PFSK-1 (cell line): ENCODE results near the gene TBC1D21.
A peak's percentile ranks its signal among the peaks of the same experiment; 100 is the strongest.

Experiments used
- FOXP2 ChIP-seq: optimal IDR thresholded peaks from 2 replicates; pipeline ENCODE3; 2011; ENCODE audit warnings: borderline replicate concordance, control low read depth, inconsistent platforms; ENCODE audit not compliant: insufficient read depth; ENCODE audit errors: extremely low read length, extremely low read depth
- POLR2AphosphoS5 ChIP-seq: IDR thresholded peaks from 2 replicates; pipeline ENCODE4 v1.6.1; 2012; ENCODE audit warnings: low read depth, mild to moderate bottlenecking, control low read depth, low read length, moderate library complexity
- SIN3A ChIP-seq: IDR thresholded peaks from 2 replicates; pipeline ENCODE4 v1.6.1; 2012; ENCODE audit warnings: mild to moderate bottlenecking, low read length, moderate library complexity, borderline replicate concordance; ENCODE audit not compliant: insufficient read depth
- TAF1 ChIP-seq: IDR thresholded peaks from 2 replicates; pipeline ENCODE4 v1.6.1; 2012; ENCODE audit warnings: low read length, control low read depth, borderline replicate concordance; ENCODE audit not compliant: insufficient read depth
- TF ChIP-seq, protein P1 (sequence below), 2 experiments: IDR thresholded peaks; 2 replicates each; pipeline versions ENCODE4 v1.6.1 to v1.8.0; 2011 to 2012; ENCODE audit warnings: low read depth in 2 of 2, low read length in 2 of 2, control low read depth in 1 of 2, inconsistent platforms in 1 of 2, mild to moderate bottlenecking in 1 of 2, moderate library complexity in 1 of 2; ENCODE audit not compliant: insufficient read depth in 1 of 2

The TBC1D21 gene

DNA sequence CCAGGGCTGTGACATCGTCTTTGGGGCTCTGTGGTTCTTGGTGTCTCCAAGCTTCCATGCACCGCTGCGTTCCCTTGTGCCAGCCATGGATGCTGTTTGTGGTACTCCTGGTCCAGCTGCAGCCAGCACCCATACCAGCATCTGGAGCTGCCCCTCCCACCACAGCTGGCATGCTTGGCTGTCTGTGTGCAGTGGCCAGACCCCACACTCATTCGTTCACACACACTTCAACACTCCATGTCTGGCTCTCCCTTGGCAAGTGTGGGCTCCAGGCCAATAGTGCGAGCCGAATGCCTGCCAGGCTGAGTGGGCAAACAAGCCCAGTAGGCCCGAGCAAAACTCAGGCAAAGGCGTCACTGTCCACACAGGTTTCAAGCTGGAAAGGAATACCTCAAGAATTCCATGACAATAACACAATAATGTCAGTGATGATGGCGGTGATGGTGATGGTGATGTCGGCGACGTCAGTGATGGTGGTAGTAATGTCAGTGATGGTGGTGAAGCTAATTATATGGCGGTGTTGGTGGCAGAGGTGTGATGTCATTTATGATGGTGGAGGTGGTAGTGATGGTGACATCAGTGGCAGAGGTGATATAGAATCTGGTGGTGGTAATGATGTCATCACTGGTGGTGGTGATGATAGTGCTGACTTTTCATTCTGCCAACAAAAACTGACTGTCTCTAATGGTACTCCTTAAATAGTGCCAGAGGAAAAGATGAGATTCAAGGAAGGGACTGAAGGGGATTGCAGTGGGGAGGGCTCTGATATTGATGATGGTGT is 19.3 kb downstream of the TBC1D21 start:
- TF ChIP-seq POLR2AphosphoS5 (no peak), SIN3A (no peak)
- TF ChIP-seq, protein P1, sequence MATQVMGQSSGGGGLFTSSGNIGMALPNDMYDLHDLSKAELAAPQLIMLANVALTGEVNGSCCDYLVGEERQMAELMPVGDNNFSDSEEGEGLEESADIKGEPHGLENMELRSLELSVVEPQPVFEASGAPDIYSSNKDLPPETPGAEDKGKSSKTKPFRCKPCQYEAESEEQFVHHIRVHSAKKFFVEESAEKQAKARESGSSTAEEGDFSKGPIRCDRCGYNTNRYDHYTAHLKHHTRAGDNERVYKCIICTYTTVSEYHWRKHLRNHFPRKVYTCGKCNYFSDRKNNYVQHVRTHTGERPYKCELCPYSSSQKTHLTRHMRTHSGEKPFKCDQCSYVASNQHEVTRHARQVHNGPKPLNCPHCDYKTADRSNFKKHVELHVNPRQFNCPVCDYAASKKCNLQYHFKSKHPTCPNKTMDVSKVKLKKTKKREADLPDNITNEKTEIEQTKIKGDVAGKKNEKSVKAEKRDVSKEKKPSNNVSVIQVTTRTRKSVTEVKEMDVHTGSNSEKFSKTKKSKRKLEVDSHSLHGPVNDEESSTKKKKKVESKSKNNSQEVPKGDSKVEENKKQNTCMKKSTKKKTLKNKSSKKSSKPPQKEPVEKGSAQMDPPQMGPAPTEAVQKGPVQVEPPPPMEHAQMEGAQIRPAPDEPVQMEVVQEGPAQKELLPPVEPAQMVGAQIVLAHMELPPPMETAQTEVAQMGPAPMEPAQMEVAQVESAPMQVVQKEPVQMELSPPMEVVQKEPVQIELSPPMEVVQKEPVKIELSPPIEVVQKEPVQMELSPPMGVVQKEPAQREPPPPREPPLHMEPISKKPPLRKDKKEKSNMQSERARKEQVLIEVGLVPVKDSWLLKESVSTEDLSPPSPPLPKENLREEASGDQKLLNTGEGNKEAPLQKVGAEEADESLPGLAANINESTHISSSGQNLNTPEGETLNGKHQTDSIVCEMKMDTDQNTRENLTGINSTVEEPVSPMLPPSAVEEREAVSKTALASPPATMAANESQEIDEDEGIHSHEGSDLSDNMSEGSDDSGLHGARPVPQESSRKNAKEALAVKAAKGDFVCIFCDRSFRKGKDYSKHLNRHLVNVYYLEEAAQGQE (IDR thresholded peaks at IDR 0.05; ENCODE audit: insufficient read depth in 1 of 2, low read depth in 2 of 2, low read length in 2 of 2), result no peak

DNA sequence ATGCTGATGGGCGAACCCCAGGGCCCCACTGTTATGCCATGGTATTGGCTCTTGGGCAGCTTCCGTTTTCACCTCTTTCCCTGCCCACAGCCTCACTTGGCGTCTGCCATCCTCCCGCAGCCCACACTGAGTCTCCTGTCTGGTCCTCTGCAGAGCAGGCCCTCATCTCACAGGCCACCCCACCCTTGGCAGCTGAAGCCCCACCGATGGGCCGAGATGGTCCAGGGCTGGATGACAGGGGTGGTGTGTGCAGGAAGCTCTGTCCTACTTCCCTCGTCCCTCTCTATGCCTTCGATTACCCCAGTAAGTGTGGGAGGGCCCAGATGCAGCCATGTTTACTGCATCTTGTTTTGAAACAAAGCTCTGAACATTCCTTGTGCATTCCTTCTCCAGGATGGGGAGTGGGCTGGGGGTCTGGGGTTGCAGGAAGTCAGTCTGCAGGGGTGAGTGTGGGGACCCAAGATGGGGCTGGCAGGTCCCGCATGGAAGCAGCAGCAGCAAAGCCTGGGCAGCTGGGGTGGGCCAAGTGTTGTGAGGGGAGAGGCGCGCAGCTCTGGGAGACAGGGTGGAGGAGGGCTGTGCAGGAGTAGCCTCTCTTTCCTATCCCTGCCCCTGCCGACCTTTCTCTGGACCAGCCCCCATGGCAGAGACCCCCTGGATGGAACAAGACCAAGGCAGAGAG is 20.9 kb downstream of the TBC1D21 start:
- TF ChIP-seq, protein P1 (IDR thresholded peaks at IDR 0.05; ENCODE audit: insufficient read depth in 1 of 2, low read depth in 2 of 2, low read length in 2 of 2), result no peak
- no peak for TF ChIP-seq SIN3A
- no peak for TF ChIP-seq POLR2AphosphoS5
- no peak for TF ChIP-seq TAF1
- no peak for TF ChIP-seq FOXP2

DNA sequence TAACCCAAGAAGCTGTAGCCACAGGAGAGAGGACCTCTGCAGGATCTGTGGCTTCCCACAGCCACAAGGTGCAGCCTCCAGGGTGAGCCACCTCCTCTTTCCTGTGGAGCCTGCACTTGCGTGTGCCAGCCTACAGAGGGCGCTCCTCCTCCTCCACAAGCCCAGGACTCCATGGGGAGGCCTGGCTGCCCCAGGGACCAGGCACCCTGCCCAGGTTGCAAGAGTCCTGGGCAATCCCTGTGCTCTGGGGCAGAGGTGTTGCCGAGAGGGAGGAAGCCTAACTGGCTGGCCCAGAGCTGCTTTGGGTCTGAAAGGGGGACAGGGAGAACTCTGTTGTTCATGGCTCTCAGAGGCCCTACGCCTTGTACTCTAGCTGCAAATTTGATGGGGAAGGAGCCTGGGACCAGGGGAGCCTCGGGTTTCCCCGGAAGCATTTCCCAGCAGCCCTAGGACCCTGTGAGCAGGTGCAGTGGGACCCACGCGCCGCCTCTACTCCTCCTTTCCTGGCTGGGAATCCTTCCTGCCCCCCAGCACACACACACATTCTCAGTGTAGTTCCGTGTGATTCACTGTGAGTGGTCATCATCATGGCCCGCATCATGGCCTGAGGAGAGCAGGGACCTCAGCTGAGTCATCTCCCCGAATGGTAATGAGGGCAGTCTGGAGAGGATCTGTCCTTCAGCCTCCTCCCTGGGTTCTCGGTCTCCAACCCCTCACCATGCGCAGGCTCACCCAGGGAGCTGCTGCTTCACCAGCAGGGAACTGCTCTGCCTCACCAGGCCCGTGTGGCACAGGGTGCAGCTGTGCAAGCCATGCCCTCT is 24.3 kb downstream of the TBC1D21 start:
- TF ChIP-seq POLR2AphosphoS5 (no peak), FOXP2 (peak; percentile 51)

DNA sequence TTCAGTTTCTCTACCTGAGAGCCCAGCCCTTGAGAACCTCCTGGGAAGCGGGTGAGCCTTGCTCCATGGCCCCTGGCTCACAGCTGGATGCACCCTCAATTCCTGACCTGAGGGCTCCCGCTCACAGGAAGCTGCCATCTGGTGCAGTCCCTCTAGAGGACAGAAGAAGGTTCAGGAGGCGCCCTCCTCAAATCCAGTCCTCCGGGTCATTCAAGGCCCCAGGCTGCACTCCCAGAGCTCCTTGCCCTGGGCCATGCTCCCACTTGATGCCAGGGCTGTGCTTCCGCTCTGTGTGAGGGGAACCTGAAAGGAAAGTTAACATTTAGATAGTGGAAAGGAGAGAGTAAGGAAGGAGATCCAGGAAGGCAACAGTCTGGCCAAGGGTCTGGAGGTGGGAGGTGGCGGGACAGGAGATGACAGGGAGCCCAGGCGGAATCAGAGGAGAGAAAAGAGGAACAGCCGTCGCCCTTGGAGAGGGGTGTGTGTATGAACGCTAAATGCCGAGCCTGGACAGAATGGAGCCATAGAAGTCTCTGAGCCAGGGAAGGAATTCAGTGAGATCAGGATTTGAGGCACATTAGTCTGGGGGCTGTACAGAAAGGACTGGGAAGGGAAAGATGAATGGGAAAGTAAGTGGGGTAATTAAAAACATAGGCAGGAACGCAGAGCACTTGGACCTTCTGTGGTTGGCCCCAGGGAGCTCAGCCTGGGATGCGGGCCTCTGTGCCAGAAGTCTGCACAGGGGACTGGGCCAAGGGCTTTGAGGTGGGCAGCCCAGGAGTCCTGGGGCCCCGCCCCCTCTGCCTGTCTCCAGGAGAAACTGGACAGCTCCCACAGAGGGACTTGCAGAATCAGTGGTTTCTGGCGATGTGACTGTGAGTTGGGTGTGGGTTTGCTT is 26.1 kb downstream of the TBC1D21 start:
- TF ChIP-seq TAF1, result no peak
- TF ChIP-seq, protein P1 (IDR thresholded peaks at IDR 0.05; ENCODE audit: insufficient read depth in 1 of 2, low read depth in 2 of 2, low read length in 2 of 2), result peak; percentile 71 to 84

DNA sequence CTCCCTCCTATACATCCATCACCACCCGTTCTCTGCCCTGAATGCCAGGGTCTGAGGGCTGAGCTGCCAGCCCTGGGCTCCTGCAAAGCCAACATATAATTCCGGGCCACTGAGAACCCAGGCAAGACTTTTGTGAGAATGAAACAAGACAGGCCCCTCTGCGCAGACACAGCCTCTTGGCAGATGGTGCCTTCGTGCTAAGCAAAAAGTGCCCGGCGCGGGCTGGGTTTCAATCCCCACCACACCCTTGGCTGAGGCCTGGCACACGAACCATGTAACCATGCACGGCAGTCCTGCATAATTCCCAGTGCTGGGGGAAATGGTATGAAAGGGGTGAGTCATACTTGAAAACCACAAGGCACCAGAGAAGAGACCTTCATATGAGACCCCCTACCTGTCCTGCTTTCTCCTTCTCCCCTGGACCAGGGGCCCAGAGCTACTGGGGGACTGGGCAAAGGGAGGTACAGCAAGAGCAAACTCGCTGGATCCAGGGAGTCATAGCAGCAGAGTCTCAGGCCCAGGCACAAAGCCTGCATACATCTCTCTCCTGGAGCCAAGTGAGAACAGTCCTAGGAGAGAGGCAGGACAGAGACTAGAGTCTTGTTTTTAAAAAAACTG is 26.8 kb downstream of the TBC1D21 start:
- no peak for TF ChIP-seq POLR2AphosphoS5
